COLO829 (cell line): ENCODE results near the gene TNIP1.

Experiments
- DNase-seq: peaks from one replicate; pipeline ENCODE4 v3.0.0; 2012; ENCODE audit warnings: low spot score

The TNIP1 gene

GRCh38 chr5:151106043-151106442 is 25.2 kb upstream of the TNIP1 start:
- no peak for DNase-seq

GRCh38 chr5:151105561-151105960 is 24.7 kb upstream of the TNIP1 start:
- DNase-seq, result no peak

GRCh38 chr5:151104795-151105194 is 24.0 kb upstream of the TNIP1 start:
- no peak for DNase-seq

GRCh38 chr5:151101746-151102145 is 20.9 kb upstream of the TNIP1 start:
- no peak for DNase-seq

- no peak for DNase-seq
These were observed 20.3 kb upstream of the TNIP1 start for GRCh38 chr5:151101151-151101550.

- DNase-seq, result no peak
These were observed 19.8 kb upstream of the TNIP1 start for GRCh38 chr5:151100681-151101080.

- no peak for DNase-seq
These were observed 17.9 kb upstream of the TNIP1 start for GRCh38 chr5:151098768-151099121.

GRCh38 chr5:151097820-151098767 is 17.3 kb upstream of the TNIP1 start:
- no peak for DNase-seq

GRCh38 chr5:151097061-151097460 is 16.2 kb upstream of the TNIP1 start:
- no peak for DNase-seq

- DNase-seq, result no peak
These were observed 15.2 kb upstream of the TNIP1 start for GRCh38 chr5:151096001-151096373.

GRCh38 chr5:151095341-151096000 is 14.6 kb upstream of the TNIP1 start:
- no peak for DNase-seq

- no peak for DNase-seq
These were observed 14.0 kb upstream of the TNIP1 start for GRCh38 chr5:151094852-151095245.

- no peak for DNase-seq
These were observed 13.4 kb upstream of the TNIP1 start for GRCh38 chr5:151094030-151094851.

GRCh38 chr5:151093476-151093889 is 12.6 kb upstream of the TNIP1 start:
- DNase-seq, result no peak

- DNase-seq, result no peak
These were observed 11.9 kb upstream of the TNIP1 start for GRCh38 chr5:151092762-151093161.

GRCh38 chr5:151089726-151090125 is 8.9 kb upstream of the TNIP1 start:
- no peak for DNase-seq

GRCh38 chr5:151088986-151089385 is 8.2 kb upstream of the TNIP1 start:
- no peak for DNase-seq

GRCh38 chr5:151087486-151087885 is 6.7 kb upstream of the TNIP1 start:
- DNase-seq, result no peak

GRCh38 chr5:151086905-151087360 is 6.1 kb upstream of the TNIP1 start:
- DNase-seq, result no peak

- DNase-seq, result no peak
These were observed 5.5 kb upstream of the TNIP1 start for GRCh38 chr5:151086192-151086869.

GRCh38 chr5:151085517-151086041 is 4.7 kb upstream of the TNIP1 start:
- DNase-seq, result no peak

- DNase-seq, result no peak
These were observed 3.5 kb upstream of the TNIP1 start for GRCh38 chr5:151084363-151084762.
